Measurements from ENCODE around the gene LRRC27.

The LRRC27 gene

GRCh38 chr10:132328738-132329137 lies 3.3 kb upstream of the LRRC27 start:
- TF ChIP-seq ZNF565 (CRISPR knock-in tag; conservative IDR thresholded peaks at IDR 0.05; ENCODE audit: low read depth) (no peak), GLIS3 (CRISPR knock-in tag; IDR thresholded peaks at IDR 0.05) (no peak), ARNTL (CRISPR knock-in tag; IDR thresholded peaks at IDR 0.05; ENCODE audit: borderline replicate concordance, low read depth) (no peak), BACH2 (CRISPR knock-in tag; IDR thresholded peaks at IDR 0.05; ENCODE audit: borderline replicate concordance) (no peak), TCF4 (CRISPR knock-in tag; IDR thresholded peaks at IDR 0.05; ENCODE audit: borderline replicate concordance) (no peak), TOX (CRISPR knock-in tag; IDR thresholded peaks at IDR 0.05; ENCODE audit: borderline replicate concordance) (no peak), ESRRG (CRISPR knock-in tag; IDR thresholded peaks at IDR 0.05) (no peak), ZFP3 (CRISPR knock-in tag; IDR thresholded peaks at IDR 0.05) (no peak), RARB (CRISPR knock-in tag; IDR thresholded peaks at IDR 0.05) (no peak), ISL1 (CRISPR knock-in tag; IDR thresholded peaks at IDR 0.05) (no peak), TSHZ2 (CRISPR knock-in tag; IDR thresholded peaks at IDR 0.05) (no peak)
- ATAC-seq = no peak

GRCh38 chr10:132329565-132330485 lies 2.2 kb upstream of the LRRC27 start:
- peak; percentile 51 for ATAC-seq
- TF ChIP-seq SNAI2 (CRISPR knock-in tag; IDR thresholded peaks at IDR 0.05) (no peak), PPARA (CRISPR knock-in tag; IDR thresholded peaks at IDR 0.05; ENCODE audit: borderline replicate concordance) (no peak), CSDC2 (CRISPR knock-in tag; IDR thresholded peaks at IDR 0.05) (no peak), TOX (CRISPR knock-in tag; IDR thresholded peaks at IDR 0.05; ENCODE audit: borderline replicate concordance) (no peak), ISL1 (CRISPR knock-in tag; IDR thresholded peaks at IDR 0.05) (no peak), RARB (CRISPR knock-in tag; IDR thresholded peaks at IDR 0.05) (no peak), ZFP3 (CRISPR knock-in tag; IDR thresholded peaks at IDR 0.05) (no peak), ZNF70 (CRISPR knock-in tag; IDR thresholded peaks at IDR 0.05) (no peak), TSHZ2 (CRISPR knock-in tag; IDR thresholded peaks at IDR 0.05) (no peak), ZFP30 (CRISPR knock-in tag; IDR thresholded peaks at IDR 0.05) (no peak), ZC3H10 (CRISPR knock-in tag; IDR thresholded peaks at IDR 0.05) (no peak), OSR1 (CRISPR knock-in tag; IDR thresholded peaks at IDR 0.05) (no peak), POU6F1 (CRISPR knock-in tag; IDR thresholded peaks at IDR 0.05; ENCODE audit: borderline replicate concordance, low read depth) (no peak), PATZ1 (CRISPR knock-in tag; IDR thresholded peaks at IDR 0.05; ENCODE audit: borderline replicate concordance) (no peak), ARNTL (CRISPR knock-in tag; IDR thresholded peaks at IDR 0.05; ENCODE audit: borderline replicate concordance, low read depth) (no peak)

- ATAC-seq = no peak
- TF ChIP-seq TSHZ2 (CRISPR knock-in tag; IDR thresholded peaks at IDR 0.05) (no peak), BACH2 (CRISPR knock-in tag; IDR thresholded peaks at IDR 0.05; ENCODE audit: borderline replicate concordance) (no peak), ZNF8 (CRISPR knock-in tag; IDR thresholded peaks at IDR 0.05) (no peak), ZFP30 (CRISPR knock-in tag; IDR thresholded peaks at IDR 0.05) (no peak), CSRNP3 (CRISPR knock-in tag; IDR thresholded peaks at IDR 0.05) (no peak), PPARA (CRISPR knock-in tag; IDR thresholded peaks at IDR 0.05; ENCODE audit: borderline replicate concordance) (no peak), RARB (CRISPR knock-in tag; IDR thresholded peaks at IDR 0.05) (no peak), ARNTL (CRISPR knock-in tag; IDR thresholded peaks at IDR 0.05; ENCODE audit: borderline replicate concordance, low read depth) (no peak), OSR1 (CRISPR knock-in tag; IDR thresholded peaks at IDR 0.05) (no peak)
These were observed 1.5 kb upstream of the LRRC27 start for GRCh38 chr10:132330486-132330833.
